HEK293T (cell line): Measurements from ENCODE around the gene CYP4F22.

Experiments used
- ARNT ChIP-seq: fragments of 450-650 bp; IDR thresholded peaks from 2 replicates; pipeline ENCODE4 v1.6.1; 2017; ENCODE audit warnings: mild to moderate bottlenecking
- BHLHE40 ChIP-seq: fragments of 450-650 bp; IDR thresholded peaks from 2 replicates; pipeline ENCODE4 v1.6.1; 2016; ENCODE audit warnings: mild to moderate bottlenecking, moderate library complexity, borderline replicate concordance
- CTBP1 ChIP-seq: fragments of 450-650 bp; IDR thresholded peaks from 2 replicates; pipeline ENCODE4 v1.6.1; 2016; ENCODE audit warnings: borderline replicate concordance
- ELF4 ChIP-seq: fragments of 450-650 bp; IDR thresholded peaks from 2 replicates; pipeline ENCODE4 v1.6.1; 2017; ENCODE audit warnings: antibody characterized with exemption
- FOXA1 ChIP-seq: fragments of 450-650 bp; IDR thresholded peaks from 2 replicates; pipeline ENCODE4 v1.6.1; 2016; ENCODE audit warnings: mild to moderate bottlenecking
- FOXK2 ChIP-seq: fragments of 450-650 bp; IDR thresholded peaks from 2 replicates; pipeline ENCODE4 v1.6.1; 2016; ENCODE audit warnings: mild to moderate bottlenecking
- FOXM1 ChIP-seq: fragments of 450-650 bp; IDR thresholded peaks from 2 replicates; pipeline ENCODE4 v1.6.1; 2017; ENCODE audit warnings: mild to moderate bottlenecking, borderline replicate concordance
- HDGF ChIP-seq: fragments of 450-650 bp; IDR thresholded peaks from 2 replicates; pipeline ENCODE4 v1.6.1; 2017; ENCODE audit warnings: antibody characterized with exemption, borderline replicate concordance
- L3MBTL2 ChIP-seq: fragments of 450-650 bp; conservative IDR thresholded peaks from 2 replicates; pipeline ENCODE4 v1.6.1; 2016; ENCODE audit warnings: mild to moderate bottlenecking
- NFRKB ChIP-seq: fragments of 450-650 bp; IDR thresholded peaks from 2 replicates; pipeline ENCODE4 v1.6.1; 2016; ENCODE audit warnings: mild to moderate bottlenecking, moderate library complexity
- SP1 ChIP-seq: fragments of 450-650 bp; IDR thresholded peaks from 2 replicates; pipeline ENCODE4 v1.6.1; 2017
- SUZ12 ChIP-seq: fragments of 450-650 bp; IDR thresholded peaks from 2 replicates; pipeline ENCODE4 v1.6.1; 2016; ENCODE audit warnings: mild to moderate bottlenecking
- TARDBP ChIP-seq: fragments of 450-650 bp; IDR thresholded peaks from 2 replicates; pipeline ENCODE4 v1.6.1; 2016
- ZNF384 ChIP-seq: fragments of 450-650 bp; IDR thresholded peaks from 2 replicates; pipeline ENCODE4 v1.6.1; 2016

GRCh38 chr19:15495151-15495550, 13.2 kb upstream of the CYP4F22 start:
- no peak for TF ChIP-seq HDGF
- TF ChIP-seq ELF4, result no peak
- TF ChIP-seq FOXM1, result no peak
- TF ChIP-seq ARNT, result no peak
- TF ChIP-seq BHLHE40, result no peak
- no peak for TF ChIP-seq SP1
- TF ChIP-seq CTBP1, result no peak
- TF ChIP-seq ZNF384, result no peak
- TF ChIP-seq FOXK2, result no peak
- TF ChIP-seq SUZ12, result no peak
- no peak for TF ChIP-seq NFRKB
- no peak for TF ChIP-seq FOXA1
- TF ChIP-seq TARDBP, result no peak
- no peak for TF ChIP-seq L3MBTL2
